Esophagus muscularis mucosa (tissue), 3 donors: ENCODE results near the gene C5AR1.

Experiments
- POLR2A ChIP-seq: fragments of 450-650 bp; IDR thresholded peaks from one replicate; pipeline ENCODE4 v1.6.1; 2017; ENCODE audit warnings: antibody characterized with exemption, moderate library complexity, mild to moderate bottlenecking, low read depth
- POLR2AphosphoS5 ChIP-seq, 2 donors: sonication (generic); formaldehyde crosslinking; IDR thresholded peaks; one replicate each; pipeline ENCODE4 v1.6.1; 2017; ENCODE audit warnings: antibody characterized with exemption in 2 of 2
- TF ChIP-seq, protein P1 (sequence below), 3 experiments: fragments of 200-600 bp in 2 of 3; fragments of 450-650 bp in 1 of 3; sonication (generic) in 2 of 3; IDR thresholded peaks; one replicate each; pipeline ENCODE4 v1.5.1; 2017 to 2019; ENCODE audit warnings: antibody characterized with exemption in 3 of 3, mild to moderate bottlenecking in 2 of 3, moderate library complexity in 1 of 3

DNA sequence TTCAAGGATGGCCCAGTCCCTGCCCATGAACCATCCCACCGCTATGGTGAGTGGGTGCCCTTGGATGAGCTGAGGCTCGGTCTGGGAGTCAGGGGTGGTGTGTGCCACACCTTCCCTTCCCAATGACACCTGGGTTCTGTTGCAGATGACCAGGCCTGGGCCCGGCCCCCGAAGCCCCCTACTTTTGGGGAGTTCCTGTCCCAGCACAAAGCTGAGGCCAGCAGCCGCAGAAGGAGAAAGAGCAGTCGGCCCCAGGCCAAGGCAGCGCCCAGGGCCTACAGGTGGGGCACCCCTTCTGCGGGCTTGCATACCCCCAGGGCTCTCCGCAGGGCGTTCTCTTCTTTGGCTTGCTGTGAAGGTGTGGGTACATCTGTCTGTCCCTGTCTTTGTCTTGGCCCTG, 39.3 kb upstream of the C5AR1 start:
- no peak for TF ChIP-seq POLR2A
- TF ChIP-seq POLR2AphosphoS5 (IDR thresholded peaks at IDR 0.05): no peak
- TF ChIP-seq, protein P1, sequence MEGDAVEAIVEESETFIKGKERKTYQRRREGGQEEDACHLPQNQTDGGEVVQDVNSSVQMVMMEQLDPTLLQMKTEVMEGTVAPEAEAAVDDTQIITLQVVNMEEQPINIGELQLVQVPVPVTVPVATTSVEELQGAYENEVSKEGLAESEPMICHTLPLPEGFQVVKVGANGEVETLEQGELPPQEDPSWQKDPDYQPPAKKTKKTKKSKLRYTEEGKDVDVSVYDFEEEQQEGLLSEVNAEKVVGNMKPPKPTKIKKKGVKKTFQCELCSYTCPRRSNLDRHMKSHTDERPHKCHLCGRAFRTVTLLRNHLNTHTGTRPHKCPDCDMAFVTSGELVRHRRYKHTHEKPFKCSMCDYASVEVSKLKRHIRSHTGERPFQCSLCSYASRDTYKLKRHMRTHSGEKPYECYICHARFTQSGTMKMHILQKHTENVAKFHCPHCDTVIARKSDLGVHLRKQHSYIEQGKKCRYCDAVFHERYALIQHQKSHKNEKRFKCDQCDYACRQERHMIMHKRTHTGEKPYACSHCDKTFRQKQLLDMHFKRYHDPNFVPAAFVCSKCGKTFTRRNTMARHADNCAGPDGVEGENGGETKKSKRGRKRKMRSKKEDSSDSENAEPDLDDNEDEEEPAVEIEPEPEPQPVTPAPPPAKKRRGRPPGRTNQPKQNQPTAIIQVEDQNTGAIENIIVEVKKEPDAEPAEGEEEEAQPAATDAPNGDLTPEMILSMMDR (IDR thresholded peaks at IDR 0.05): no peak
